ENCODE data around the gene NPTXR.

The NPTXR gene

DNA sequence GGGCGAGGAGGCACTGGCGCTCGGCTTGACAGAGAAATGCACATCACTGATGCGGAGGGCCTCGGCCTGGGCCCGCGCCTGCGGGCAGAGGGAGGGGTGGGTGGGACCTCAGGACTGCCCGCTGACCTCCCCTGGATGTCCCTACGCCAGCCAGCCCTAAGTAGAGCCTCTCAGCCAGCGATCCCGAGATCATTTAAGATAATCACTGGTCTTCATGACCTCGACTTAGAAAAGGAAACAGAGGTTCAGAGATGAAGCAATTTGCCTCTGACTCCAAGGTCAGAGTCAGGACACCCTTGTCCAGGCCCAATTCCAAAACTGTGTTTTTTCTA lies 23.3 kb upstream of the NPTXR start:
- TF ChIP-seq POLR2AphosphoS5 (IDR thresholded peaks at IDR 0.05; ENCODE audit: low read depth, low read length) (no peak; the same call in 1 of the 2 replicates), SIN3A (IDR thresholded peaks at IDR 0.05; ENCODE audit: borderline replicate concordance, insufficient read depth, low read length) (no peak), FOXP2 (optimal IDR thresholded peaks at IDR 0.05; ENCODE audit: borderline replicate concordance, extremely low read depth, extremely low read length, insufficient read depth) (no peak), TAF1 (IDR thresholded peaks at IDR 0.05; ENCODE audit: borderline replicate concordance, insufficient read depth, low read length) (no peak)
- TF ChIP-seq, protein P1, sequence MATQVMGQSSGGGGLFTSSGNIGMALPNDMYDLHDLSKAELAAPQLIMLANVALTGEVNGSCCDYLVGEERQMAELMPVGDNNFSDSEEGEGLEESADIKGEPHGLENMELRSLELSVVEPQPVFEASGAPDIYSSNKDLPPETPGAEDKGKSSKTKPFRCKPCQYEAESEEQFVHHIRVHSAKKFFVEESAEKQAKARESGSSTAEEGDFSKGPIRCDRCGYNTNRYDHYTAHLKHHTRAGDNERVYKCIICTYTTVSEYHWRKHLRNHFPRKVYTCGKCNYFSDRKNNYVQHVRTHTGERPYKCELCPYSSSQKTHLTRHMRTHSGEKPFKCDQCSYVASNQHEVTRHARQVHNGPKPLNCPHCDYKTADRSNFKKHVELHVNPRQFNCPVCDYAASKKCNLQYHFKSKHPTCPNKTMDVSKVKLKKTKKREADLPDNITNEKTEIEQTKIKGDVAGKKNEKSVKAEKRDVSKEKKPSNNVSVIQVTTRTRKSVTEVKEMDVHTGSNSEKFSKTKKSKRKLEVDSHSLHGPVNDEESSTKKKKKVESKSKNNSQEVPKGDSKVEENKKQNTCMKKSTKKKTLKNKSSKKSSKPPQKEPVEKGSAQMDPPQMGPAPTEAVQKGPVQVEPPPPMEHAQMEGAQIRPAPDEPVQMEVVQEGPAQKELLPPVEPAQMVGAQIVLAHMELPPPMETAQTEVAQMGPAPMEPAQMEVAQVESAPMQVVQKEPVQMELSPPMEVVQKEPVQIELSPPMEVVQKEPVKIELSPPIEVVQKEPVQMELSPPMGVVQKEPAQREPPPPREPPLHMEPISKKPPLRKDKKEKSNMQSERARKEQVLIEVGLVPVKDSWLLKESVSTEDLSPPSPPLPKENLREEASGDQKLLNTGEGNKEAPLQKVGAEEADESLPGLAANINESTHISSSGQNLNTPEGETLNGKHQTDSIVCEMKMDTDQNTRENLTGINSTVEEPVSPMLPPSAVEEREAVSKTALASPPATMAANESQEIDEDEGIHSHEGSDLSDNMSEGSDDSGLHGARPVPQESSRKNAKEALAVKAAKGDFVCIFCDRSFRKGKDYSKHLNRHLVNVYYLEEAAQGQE (IDR thresholded peaks at IDR 0.05; ENCODE audit: insufficient read depth in 1 of 2, low read depth in 2 of 2, low read length in 2 of 2) = no peak

DNA sequence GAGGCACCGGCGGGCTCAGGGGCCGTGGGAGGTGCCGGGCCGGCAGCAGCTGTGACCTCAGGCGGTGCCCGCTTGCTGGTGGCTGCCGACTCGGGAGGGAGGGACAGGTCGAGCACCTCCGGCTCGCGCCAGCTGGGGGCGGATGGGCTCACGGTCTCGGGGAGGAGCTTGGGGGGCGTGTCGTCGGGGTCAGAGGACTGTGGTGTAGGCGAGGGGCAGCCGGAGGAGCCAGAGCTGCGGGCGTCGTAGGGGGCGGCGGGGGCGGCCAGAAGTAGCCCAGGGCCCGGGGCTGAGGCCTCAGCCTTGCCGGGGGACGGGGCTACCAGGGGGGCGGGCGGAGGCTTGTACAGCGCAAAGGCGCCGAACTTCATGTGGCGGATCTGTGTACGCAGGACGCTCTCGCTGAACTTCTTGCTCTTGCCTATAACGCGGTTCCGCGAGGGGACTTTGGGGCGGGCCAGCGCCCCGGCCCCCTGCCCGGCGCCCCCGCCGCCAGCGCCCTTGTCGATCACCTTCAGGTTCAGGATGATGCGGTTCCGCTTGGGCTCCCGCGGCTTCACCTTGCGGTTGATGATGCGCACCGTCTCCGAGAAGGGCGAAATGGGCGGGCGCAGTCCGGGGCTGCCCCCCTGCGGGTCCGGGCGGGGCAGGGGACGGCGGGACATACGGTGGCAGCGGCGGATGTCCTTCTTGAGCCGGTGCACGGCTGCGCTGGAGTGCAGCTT lies 22.7 kb upstream of the NPTXR start:
- no peak for TF ChIP-seq FOXP2 (optimal IDR thresholded peaks at IDR 0.05; ENCODE audit: borderline replicate concordance, extremely low read depth, extremely low read length, insufficient read depth)

DNA sequence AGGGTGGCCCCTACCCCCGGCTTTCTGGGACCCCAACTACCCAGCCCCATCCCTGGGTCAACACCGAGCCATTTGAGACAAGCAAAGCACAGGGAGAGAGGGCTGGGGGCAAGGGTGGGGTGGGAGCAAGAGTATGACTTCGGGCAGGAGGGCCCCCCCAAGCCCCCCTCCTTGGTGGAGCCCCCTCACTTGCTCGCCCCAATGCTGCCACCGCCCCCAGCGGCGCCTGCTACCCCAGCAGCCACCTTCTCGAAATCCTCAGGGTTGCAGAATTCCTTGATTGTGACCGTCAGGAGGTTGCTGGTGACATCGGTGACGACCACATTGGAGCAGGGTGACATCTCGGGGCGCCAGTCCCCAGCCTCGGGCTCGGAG lies 22.2 kb upstream of the NPTXR start:
- TF ChIP-seq SIN3A (IDR thresholded peaks at IDR 0.05; ENCODE audit: borderline replicate concordance, insufficient read depth, low read length) (no peak), FOXP2 (optimal IDR thresholded peaks at IDR 0.05; ENCODE audit: borderline replicate concordance, extremely low read depth, extremely low read length, insufficient read depth) (no peak), POLR2AphosphoS5 (IDR thresholded peaks at IDR 0.05; ENCODE audit: low read depth, low read length) (no peak), TAF1 (IDR thresholded peaks at IDR 0.05; ENCODE audit: borderline replicate concordance, insufficient read depth, low read length) (no peak)
- TF ChIP-seq, protein P1 (IDR thresholded peaks at IDR 0.05; ENCODE audit: insufficient read depth in 1 of 2, low read depth in 2 of 2, low read length in 2 of 2) = no peak

DNA sequence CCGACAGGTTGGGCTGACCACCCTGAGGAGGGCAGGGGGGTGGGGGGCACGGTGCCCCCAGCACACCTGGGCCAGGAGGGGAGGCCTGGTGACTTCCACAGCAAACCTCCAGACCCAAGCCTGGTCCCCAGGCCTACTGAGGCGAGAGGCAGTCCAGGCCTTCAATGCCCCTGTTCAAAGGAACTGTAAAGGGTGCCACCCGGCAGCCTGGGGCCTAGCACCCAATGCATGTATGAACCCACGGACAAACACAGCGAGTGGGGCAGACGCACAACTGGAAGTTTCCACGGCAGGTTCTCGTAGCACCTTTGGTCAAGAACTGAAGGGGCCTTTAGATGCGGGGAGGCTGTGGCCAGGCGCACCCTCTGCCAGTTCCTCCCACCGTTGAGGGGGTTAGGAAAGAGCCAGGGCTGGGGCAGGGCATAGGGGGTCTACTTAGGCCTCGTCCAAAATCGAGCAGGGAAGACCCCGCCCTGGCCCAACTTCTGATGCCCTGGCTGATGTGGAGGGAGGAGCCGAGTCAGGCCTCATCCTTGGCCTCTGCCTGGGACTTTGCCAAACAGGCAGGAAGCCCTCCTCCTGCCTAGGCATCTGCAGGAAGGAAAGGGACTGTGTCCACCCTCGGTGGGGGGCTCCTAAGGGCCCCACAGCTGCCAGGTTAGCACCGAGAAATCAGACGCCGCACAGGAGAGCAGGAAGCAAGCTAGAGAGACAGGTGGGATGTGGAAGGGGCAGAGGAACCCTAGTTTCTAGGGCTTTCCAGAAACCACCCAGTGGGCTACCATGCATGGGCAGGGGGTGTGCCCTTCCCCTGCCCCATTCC lies 21.6 kb upstream of the NPTXR start:
- TF ChIP-seq POLR2AphosphoS5 (IDR thresholded peaks at IDR 0.05; ENCODE audit: low read depth, low read length) (no peak), SIN3A (IDR thresholded peaks at IDR 0.05; ENCODE audit: borderline replicate concordance, insufficient read depth, low read length) (no peak), TAF1 (IDR thresholded peaks at IDR 0.05; ENCODE audit: borderline replicate concordance, insufficient read depth, low read length) (no peak), FOXP2 (optimal IDR thresholded peaks at IDR 0.05; ENCODE audit: borderline replicate concordance, extremely low read depth, extremely low read length, insufficient read depth) (no peak)
- TF ChIP-seq, protein P1 (IDR thresholded peaks at IDR 0.05; ENCODE audit: insufficient read depth in 1 of 2, low read depth in 2 of 2, low read length in 2 of 2) = no peak

DNA sequence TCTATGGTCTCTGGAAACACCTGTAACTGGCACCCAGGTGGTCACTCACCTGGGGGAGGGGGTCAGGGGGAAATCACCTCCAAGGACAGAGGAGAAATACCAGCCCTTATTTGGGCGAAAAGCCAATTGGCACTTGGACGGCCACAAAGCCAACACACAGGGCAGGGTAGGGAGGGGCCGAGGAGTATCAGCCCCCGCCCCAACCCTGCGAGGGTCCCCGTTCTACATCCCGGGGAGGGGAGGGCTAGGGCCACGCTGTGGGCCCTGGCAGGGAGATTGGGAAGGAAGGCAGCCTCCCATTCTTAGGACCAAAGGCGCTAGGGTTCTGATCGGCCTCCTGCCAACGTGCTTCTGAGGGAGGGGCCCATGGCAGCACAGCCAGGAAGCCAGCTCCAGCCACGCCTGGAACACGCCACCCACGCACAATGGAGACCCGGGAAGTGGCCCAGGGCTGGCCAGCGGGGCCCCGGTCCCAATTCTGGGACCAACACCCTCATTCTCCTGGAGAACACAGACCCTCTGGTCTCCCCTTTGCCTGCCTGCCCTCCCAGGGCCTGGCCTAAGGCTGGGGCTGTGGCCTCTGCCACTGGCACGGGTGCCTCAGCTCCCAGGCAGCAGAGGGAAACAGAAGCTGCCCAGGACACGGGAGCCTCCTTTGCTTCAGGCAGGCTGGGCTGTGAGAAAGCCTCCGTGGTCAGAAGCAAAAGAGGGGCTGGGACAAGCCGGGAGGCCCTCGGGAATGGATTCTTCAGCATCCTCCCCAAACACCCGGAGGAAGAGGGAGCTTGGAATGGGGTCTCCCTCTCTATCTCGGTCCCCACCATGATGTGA lies 20.7 kb upstream of the NPTXR start:
- no peak for TF ChIP-seq POLR2AphosphoS5 (IDR thresholded peaks at IDR 0.05; ENCODE audit: low read depth, low read length)
- TF ChIP-seq SIN3A (IDR thresholded peaks at IDR 0.05; ENCODE audit: borderline replicate concordance, insufficient read depth, low read length) = no peak
- TF ChIP-seq TAF1 (IDR thresholded peaks at IDR 0.05; ENCODE audit: borderline replicate concordance, insufficient read depth, low read length) = no peak
- no peak for TF ChIP-seq FOXP2 (optimal IDR thresholded peaks at IDR 0.05; ENCODE audit: borderline replicate concordance, extremely low read depth, extremely low read length, insufficient read depth)
- TF ChIP-seq, protein P1 (IDR thresholded peaks at IDR 0.05; ENCODE audit: insufficient read depth in 1 of 2, low read depth in 2 of 2, low read length in 2 of 2) = no peak

Measured in PFSK-1 (cell line).